CD4-positive, alpha-beta T cell treated with Interleukin-15 for 4 hours (primary cell): ENCODE data around the gene RPL13A.
"Not testable (repeated sequence)": the region's sequence is repeated elsewhere in the genome, so short reads cannot be mapped to it uniquely, and the experiment has no call there.

Experiments
- DNase-seq: peaks from one replicate; pipeline ENCODE4 v3.0.0-alpha.2; 2020; ENCODE audit warnings: low spot score

The RPL13A gene

DNA sequence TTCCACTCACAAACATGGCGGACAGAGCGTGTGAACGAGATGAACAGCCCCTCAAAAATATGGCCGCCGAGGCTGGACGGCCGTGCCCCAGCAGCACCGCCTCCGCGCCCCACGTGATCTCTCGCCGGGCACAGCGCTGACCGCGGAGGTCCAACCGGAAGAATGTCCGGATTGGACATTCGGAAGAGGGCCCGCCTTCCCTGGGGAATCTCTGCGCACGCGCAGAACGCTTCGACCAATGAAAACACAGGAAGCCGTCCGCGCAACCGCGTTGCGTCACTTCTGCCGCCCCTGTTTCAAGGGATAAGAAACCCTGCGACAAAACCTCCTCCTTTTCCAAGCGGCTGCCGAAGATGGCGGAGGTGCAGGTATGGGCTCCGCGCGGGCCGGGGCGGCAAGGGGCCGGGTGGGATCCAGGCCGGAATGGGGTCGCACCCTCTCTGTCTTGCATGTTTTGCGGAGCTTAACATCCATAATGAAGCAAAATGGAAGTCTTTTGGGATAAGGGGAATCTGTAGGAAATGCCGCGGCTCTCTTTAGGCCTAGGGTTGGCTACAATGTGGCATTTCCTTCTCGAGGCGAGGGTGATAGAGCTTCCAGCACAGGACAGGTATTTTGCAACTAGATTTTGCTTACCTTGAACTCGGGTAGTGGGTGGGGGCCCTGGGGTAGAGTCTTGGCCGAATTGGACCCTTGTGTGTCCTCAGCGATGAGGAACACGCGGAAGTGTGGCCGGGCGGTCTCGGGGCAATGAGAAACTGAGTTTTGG lies at the start of gene RPL13A:
Gene RPL13A (plus strand): TSS at position 332 of the 769 bp plus-strand sequence. CDS start 22 bp downstream, at position 354.
- DNase-seq = peak; percentile 100

DNA sequence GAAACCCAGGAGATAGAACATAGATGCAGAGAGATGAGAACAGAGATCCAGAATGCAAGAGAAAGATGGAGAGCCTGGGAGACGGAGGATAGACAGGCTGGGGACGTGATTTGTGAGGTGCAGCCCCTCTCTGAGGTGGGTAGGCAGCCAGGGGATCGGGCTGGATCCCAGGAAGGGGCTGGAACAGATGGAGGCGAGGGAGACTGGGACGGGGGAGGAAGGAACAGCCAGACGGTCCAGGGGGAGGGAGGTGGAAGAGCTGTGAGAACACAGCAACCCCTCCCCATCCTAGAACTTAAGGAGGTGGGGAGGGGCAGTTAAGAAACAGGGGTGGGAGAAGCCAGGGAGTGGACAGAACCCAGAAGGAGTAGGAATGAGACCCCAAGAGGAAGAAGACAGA lies 49.1 kb upstream of the RPL13A start:
- DNase-seq = no peak

DNA sequence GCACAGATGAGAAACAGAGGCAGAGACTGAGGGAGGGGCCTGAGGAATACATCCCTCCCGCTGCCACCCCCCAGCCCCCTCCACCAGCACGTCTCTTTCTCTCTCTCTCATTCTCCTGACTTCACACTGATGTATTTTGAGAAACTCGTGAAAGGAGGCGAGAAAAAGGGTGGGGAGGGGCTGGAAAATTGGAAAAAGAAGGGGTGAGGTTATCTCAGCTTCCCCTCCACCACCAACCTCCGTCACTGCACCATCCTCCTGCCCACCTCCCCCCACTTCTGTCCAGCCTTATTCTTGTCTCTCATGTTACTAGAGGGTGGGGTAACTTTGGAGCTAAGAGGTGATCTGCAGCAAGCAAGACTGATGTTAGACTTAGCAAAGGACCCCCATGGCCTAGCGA lies 47.6 kb upstream of the RPL13A start:
- DNase-seq = no peak

DNA sequence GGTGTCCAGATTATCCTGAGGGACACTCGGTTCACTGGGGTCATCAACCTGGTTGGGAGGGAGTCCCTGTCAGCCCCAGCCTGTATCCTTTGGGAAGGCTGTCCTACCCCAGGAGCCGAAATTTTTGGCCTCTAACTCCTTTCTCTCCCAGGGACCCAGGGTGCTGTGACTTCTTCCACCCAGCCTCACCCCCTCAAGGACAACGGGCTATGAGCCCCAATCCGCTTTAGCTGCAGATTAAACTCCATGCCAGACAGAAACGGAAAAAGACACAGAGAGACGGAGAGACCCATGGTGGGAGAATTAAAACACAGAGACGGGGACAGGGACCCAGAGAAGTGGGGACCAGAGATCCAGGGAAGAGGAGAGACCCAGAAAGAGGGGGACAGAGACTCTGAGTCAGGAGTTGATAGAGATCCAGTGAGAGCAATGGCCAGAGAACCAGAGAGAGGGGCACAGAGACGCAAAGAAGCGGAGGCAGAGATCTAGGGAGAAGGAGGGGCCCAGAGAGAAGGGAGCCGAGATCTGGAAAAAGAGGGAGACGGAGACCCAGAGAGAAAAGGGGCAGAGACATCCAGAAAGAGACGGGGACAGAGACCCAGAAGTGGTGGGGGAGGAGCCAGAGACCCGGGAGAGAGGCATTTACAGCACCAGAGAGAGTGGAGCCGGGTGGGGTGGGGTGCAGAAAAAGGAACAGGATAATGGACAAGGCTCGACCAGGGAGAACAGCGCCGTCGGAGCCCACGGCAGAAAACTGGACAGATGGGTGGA lies 46.8 kb upstream of the RPL13A start:
- DNase-seq = no peak

- peak; percentile 25 for DNase-seq
These were observed 46.0 kb upstream of the RPL13A start, which contains the start of gene SLC17A7 for GRCh38 chr19:49441210-49441959. Gene SLC17A7, minus strand, starts transcription at chr19:49441527. Its CDS starts 148 bp downstream, at chr19:49441379.

- DNase-seq = no peak
These were observed 45.5 kb upstream of the RPL13A start for GRCh38 chr19:49441960-49442350.

- no peak for DNase-seq
These were observed 45.1 kb upstream of the RPL13A start for GRCh38 chr19:49442354-49442753.

GRCh38 chr19:49442771-49443365 lies 44.5 kb upstream of the RPL13A start:
- DNase-seq = peak; percentile 41

DNA sequence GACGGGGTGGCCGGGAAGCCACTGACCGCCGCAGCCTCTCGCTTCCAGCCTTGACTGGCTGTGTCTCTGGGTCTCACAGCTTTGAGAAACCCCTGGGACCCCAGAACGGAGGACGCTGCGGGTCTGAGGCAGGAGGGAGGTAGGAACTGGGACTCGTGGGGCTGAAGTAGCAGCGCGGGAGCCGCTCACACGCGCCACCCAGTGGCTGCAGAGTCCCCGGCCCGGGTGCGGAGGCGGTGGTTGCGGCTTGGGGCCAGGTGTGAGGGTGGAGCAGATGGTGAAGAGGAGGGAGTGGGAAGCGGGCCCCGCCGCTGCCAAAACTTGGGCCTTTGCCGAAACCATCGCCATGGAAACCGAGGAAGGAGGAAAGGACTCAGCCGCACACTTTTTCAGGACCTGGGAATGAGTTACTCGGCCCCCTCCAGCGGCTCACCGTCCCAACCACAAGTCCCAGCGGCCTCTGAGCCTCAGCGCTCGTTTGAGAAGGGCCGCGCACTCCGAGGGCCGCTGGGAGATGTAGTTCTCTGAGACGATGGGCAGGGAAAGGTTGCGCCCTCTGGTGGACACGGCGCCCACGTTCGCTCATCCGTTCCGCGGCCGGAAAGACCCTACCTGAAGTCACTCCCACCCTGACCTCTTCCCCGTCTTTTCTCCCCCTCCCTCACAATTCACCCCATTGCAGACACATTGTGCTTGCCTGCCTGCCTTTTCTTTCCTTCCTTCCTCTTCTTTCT lies 43.9 kb upstream of the RPL13A start:
- peak; percentile 92 for DNase-seq

- DNase-seq = not testable (repeated sequence)
These were observed 43.2 kb upstream of the RPL13A start for GRCh38 chr19:49444100-49444700.

DNA sequence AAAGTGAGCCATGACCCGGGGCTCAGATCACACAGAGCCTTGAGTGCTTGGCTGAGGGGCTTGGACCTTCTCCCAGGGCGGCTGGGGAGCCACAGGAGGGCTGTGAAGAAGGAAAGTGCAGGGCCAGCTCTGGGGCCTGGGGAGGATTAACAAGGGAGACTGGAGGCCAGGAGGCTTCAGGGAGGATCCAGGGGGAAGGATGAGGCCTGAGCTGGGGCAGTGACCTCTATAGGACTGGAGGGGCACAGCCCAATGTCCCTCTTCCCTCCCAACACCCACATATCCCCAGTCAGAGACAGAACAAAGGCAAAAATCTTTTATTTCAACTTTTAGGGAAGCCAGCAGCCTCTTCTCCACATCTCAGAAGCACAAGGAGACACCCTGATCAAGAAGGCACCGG lies 41.4 kb upstream of the RPL13A start:
- DNase-seq = no peak

GRCh38 chr19:49447485-49448431 lies 39.6 kb upstream of the RPL13A start:
- no peak for DNase-seq

- DNase-seq = no peak
These were observed 39.0 kb upstream of the RPL13A start for GRCh38 chr19:49448432-49448786.

DNA sequence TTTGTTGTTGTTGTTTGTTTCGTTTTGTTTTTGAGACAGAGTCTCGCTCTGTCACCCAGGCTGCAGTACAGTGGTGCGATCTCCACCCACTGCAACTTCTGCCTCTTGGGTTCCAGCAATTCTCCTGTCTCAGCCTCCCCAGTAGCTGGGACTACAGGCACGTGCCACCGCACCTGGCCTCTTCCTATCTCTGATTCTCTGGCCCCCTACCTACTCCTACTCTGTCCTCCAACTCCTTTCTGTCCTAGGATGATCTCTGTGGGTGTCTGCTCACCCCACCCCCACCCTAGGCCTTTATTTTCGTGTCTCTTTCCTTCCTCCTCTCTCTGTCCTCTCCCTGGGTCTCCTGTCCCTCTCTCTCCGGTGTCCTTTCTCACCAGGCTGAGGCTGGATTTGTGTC lies 37.0 kb upstream of the RPL13A start:
- no peak for DNase-seq

DNA sequence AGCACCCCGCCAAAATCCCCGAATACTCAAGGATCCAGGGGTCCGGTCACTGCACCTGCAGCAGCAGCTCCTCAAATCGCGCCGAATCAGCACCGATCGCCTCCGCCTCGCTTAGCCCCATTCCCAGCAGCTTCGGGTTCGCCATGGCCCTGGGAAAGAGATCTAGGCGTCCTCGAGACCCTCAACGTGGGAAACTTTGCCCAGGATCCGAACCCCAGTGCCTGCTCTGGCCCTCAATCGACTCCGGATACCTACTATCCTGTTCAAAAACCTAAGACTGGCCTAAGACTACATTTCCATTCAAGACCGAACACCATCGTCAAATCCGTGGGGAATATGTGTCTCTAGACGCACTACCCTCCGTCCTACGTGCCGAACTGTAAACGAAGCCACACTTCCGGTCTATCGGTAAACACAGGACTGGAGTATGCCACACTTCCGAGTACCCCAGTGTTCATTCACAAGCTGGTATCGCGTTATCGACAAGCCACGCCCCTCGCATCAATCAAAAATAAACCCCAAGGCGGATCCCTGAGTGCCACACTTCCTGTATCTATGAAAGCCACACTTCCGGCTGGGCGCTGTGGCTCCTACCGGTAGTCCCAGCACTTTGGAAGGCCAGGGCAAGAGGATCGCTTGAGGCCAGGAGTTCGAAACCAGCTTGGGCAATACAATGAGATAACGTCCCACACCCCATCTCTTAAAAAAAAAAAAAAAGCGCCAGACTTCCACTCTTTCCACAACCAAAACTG lies 35.8 kb upstream of the RPL13A start, which contains the start of gene PIH1D1:
Gene PIH1D1 (minus strand): TSS at position 385 of the 752 bp plus-strand sequence. CDS start 240 bp downstream, at position 145.
- DNase-seq = peak; percentile 98

- peak; percentile 97 for DNase-seq
These were observed 34.2 kb upstream of the RPL13A start, which contains the start of gene ALDH16A1 for GRCh38 chr19:49453013-49453756. Gene ALDH16A1, plus strand, starts transcription at chr19:49453225. Its CDS starts 107 bp downstream, at chr19:49453332.

DNA sequence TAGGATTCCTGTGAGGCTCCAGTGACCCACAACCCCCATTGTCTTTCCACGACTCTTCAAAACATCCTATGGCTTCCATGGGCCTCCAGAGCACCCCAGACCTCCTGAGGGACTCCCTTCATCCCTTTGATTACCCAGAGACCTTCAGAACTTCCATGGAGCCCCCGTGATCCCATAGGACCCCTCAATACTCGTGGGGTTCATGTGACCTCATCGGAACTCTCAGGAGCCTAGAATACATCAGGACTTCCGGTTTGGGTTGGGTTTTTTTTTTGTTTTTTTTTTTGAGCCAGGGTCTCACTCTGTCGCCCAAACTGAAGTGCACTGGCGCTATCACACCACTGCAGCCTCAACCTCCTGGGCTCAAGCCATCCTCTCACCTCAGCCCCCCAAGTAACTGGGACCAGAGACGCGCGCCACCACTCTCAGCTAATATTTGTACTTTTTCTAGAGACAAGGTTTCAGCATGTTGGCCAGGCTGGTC lies 33.6 kb upstream of the RPL13A start:
- no peak for DNase-seq

- no peak for DNase-seq
These were observed 31.6 kb upstream of the RPL13A start for GRCh38 chr19:49455773-49456172.
